Fibroblast of gingiva (primary cell): ENCODE results near the gene CTNNA1.
"Not testable (repeated sequence)": the region's sequence is repeated elsewhere in the genome, so short reads cannot be mapped to it uniquely, and the experiment has no call there.

Experiments used
- DNase-seq: peaks from one replicate; pipeline ENCODE4 v3.0.0-alpha.2; 2011; ENCODE audit warnings: low read depth

Gene CTNNA1

DNA sequence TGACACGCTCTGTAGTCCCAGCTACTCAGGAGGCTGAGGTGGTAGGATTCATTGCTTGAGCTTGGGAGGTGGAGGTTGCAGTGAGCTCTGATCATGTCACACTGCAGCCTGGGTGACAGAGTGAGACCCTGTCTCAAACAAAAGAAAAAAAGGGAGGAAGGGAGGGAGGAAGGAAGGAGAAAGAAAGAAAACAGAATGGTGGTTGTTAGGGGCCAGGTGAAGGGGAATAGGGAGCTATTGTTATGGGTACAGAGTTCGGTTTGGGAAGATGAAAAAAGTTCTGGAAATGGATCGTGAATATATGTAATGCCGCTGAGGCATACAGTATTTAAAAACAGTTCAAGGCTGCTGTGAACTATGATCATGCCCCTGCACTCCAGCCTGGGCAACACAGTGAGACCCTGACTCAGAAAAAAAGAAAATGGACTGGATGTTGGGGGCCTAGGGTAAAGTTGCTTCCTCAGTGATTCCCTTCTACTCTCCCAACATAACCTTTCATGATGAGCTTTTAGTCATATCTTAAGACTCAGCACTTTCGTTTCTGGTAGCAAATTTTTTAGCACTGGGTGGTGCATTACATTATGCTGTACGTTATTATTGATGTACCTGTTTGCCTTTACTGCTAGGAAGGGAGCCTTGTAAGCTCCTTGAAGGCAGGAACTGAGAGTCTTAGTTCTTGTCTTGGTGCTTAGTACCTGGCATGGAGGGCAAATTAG lies 4.0 kb downstream of the CTNNA1 start:
- no peak for DNase-seq

GRCh38 chr5:138760448-138761110 lies 7.4 kb downstream of the CTNNA1 start:
- DNase-seq, result no peak

DNA sequence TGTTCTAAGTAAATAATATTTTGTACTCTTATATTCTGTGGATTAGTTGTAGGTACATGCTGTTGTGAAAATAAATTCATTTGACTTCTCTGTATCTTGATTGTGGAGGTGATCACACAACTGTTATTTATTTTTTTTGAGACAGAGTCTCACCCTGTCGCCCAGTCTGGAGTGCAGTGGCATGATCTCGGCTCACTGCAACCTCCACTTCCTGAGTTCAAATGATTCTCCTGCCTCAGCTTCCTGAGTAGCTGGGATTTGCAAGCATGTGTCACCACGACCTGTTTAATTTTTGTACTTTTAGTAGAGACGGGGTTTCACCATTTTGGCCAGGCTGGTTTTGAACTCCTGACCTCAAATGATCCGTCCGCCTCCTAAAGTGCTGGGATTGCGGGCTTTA lies 7.9 kb downstream of the CTNNA1 start:
- DNase-seq, result not testable (repeated sequence)

GRCh38 chr5:138761670-138762069 lies 8.4 kb downstream of the CTNNA1 start:
- DNase-seq, result not testable (repeated sequence)

DNA sequence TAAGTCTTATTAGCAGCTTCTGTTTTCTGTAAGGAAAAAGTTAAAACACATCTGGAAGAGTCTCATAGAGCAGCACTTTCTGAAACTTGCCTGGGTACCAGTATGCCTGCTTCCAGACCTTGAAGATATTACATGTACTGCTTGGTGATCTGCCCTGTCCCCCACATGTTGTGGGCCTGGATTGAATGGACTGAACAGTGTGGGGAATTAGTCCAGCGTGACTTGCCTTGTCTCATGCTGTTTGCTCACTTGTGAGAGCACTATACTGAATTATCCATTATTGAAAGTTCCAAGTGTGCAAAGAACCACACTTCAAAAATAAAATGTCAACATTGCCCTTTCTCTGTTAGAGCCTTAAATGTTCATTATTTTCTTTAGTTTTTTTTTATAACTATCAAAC lies 8.9 kb downstream of the CTNNA1 start:
- no peak for DNase-seq

GRCh38 chr5:138763037-138763778 lies 10.0 kb downstream of the CTNNA1 start:
- DNase-seq, result no peak

DNA sequence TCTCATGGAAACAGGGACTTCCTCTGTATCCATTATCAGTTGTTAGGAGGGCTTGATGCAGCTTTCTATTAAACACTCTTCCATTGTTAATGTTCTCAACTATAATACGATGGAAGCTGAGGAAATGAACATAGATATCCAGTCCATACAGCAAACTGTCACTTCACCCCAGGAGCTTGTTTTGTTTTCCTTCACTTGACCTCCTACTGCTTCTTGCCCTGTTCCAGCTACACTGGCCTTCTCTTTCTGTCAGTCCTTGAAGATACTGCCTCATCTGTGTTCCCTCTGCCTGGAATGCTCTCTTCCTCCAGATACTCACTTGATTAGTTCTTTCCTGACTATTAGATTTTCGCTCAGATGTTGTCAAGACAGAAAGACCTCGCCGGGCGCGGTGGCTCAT lies 17.1 kb downstream of the CTNNA1 start:
- no peak for DNase-seq

DNA sequence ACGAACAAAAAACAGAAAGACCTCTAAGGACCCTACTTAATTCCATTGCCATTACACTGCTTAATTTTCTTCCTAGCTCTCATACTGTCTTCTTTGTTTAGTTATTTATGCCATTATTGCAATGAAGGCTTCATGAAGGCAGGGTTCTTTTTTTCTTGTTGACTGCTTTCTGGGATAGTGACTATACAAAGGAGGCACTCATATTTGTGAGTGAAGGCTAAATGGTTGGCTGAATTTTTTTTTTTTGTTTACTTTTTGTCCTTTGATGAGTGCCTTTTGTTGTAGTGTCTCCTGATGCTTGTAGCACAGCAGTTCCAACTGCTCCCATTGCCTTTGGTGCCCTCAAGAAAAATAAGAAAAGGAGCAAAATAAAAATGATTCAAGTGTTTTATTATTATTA lies 17.8 kb downstream of the CTNNA1 start:
- no peak for DNase-seq

DNA sequence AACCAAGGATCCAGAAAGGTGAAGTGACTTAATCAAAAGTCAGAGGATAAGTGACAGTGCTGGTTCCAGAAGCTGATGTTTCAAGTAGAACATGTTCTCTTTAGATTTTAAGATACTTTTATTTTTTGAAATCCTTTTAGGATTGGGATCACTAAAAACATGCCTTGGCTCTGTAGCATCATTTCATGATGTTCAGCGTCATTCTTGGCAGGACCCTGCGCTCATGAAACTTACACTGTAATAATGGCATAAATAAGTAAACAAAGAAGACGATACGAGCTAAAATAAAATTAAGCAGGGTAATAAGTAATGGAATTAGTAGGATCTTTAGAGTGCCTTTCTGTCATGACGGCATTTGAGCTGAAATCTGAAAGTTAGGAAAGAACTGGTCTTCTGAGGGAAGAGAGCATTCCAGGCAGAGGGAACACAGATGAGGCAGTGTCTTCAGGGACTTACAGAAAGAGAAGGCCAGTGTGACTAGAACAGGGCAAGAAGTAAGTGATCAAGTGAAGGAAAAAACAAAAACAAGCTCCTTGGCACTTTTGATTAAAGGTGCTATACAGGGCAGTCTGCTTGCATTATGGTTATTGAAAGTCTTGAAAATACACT lies 19.9 kb downstream of the CTNNA1 start:
- peak; percentile 52 for DNase-seq

DNA sequence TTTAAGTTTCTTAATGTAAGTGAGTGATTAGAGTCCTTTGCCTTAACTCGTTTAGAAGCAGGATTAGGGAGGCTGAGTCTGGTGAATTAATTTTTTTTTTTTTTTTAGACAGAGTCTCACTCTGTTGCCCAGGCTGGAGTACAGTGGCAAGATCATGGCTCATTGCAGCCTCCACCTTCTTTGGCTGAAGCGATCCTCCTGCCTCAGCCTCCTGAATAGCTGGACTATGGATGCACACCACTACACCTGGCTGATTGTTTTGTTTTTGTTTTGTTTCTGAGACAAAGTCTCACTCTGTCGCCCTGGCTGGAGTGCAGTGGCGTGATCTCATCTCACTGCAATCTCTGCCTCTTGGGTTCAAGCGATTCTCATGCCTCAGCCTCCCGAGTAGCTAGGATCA lies 20.4 kb downstream of the CTNNA1 start:
- DNase-seq, result not testable (repeated sequence)

DNA sequence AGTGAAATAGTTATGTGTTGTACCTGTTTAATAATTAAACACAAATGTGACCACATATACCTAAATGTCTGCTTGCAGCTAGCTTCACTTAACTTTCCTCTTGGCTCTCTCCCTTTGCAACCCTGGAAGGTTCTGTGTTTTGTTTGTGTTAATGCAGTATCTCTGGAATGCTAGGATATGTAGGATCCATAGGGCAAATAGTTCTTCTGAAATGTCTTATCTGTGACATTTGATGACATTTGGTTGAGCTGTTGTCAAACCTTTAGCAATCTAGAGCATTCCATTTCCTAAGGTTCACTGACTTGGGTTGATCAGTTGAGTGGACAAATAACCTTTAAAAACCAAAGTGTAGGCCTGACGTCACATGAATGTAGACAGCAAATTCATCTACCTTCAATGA lies 21.8 kb downstream of the CTNNA1 start:
- no peak for DNase-seq

DNA sequence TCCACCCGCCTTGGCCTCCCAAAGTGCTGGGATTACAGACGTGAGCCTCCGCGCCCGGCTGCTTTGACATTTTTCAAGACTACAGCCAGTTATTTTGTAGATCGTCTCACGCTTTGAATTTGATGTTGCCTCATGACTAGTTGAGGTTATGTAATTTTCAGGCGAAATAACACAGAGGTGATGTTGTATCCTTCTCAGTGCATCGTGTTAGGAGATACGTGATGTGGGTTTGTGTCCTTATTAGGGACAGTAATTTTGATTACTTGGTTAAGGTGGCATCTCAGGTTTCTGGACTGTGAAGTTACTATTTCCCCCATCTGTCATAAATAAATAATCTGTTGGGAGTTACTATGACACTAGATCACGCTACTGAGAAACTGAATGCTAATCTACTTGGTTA lies 25.0 kb downstream of the CTNNA1 start:
- DNase-seq, result no peak

GRCh38 chr5:138783976-138784375 lies 30.8 kb downstream of the CTNNA1 start:
- no peak for DNase-seq

DNA sequence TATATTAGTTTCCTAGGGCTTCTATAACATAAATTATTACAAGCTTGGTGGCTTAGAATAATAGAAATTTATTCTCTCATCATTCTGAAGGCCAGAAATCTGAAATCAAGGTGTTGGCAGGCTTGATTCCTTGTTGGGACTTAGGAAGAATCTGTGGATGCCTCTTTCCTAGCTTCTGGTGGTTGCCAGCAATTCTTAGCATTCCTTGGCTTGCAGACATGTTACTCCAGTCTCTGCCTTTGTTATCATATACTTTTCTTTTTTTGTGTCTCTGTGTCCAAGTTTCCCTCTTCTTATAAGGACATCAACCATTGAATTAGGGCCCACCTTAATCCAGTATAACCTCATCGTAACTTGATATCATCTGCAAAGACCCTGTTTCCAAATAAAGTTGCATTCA lies 31.4 kb downstream of the CTNNA1 start:
- peak; percentile 24 for DNase-seq

GRCh38 chr5:138789771-138790242 lies 36.6 kb downstream of the CTNNA1 start:
- DNase-seq, result peak; percentile 10

DNA sequence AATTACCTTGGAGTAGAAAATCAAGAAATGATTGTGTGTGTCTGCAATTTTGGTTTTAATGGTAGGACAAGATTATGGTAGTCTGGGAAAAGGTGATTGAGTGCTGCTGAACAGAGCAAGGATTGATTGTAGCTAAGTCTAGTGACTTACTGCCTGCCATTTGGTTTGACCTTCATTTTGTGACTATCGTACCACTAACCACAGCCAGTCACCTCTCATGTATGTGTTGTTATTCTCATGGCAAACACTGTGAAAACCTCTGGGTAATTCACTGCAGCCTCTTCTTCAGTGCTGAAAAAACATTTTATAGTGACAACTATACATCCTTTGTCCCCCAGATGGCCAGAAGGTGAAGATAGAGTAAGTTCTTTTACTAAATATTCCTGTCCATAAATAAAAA lies 37.5 kb downstream of the CTNNA1 start:
- DNase-seq, result no peak

DNA sequence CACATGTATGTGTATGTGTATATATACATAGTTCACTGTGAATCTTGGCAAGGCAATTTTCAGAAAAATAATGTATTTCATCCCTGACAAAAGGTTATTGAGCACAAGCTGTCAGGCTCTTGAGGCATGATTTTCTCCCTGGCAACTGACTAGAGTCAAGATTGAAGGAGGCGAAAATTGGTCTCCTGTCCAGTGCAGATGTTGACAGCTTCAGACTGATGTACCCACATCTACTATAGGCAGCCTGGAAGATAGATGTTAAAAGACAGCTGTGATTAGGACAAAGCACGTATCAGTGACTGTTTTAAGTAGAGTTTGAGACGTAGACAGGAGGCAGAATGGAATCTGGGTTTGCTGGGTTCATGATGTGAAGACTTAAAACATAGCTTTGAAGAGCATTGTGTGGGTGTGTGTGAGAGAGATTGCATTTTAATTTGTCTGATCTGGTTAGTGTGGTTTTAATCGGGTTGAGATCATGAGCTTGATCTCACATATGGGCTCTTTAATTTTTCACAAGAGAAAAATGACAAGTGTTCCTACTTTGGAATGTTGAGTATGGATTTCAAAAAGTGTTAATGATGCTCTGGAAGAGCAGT lies 39.1 kb downstream of the CTNNA1 start:
- no peak for DNase-seq

DNA sequence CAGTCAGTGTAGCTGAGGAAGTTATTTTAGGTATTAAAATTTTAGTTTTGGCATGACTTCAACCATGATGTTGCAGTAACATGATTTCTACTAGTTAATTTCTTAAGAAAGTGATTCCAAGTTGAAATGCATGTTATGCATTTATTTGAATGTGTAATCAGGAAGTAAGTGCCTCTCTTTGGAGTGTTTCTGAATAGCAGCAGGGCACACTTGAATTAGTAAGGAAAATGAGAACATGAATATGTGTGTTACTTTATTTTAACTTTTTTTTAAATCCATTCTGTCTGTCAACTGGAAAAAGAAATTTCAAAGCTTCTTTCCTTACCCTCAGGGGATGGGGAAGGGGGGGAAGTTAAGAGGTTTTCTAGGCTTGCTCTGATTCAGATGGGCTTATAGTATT lies 40.4 kb downstream of the CTNNA1 start:
- DNase-seq, result peak; percentile 55

DNA sequence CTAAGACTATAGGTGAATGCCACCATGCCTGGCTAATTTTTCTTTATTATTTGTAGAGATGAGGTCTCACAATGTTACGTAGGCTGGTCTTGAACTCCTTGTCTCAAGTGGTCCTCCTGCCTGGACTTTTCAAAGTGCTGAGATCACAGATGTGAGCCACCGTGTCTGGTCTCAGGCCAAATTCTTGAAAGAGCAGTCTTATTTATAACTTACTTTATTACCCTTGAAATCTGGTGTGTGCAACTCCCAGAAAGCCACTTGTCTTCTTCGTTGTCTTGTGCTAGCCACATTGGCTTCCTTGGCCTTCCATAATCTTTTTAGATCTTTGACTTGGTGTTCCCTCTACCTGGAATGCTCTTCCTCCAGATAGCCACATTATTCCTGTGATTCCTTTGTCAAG lies 50.1 kb downstream of the CTNNA1 start:
- no peak for DNase-seq

- DNase-seq, result no peak
These were observed 50.7 kb downstream of the CTNNA1 start for GRCh38 chr5:138803935-138804334.

DNA sequence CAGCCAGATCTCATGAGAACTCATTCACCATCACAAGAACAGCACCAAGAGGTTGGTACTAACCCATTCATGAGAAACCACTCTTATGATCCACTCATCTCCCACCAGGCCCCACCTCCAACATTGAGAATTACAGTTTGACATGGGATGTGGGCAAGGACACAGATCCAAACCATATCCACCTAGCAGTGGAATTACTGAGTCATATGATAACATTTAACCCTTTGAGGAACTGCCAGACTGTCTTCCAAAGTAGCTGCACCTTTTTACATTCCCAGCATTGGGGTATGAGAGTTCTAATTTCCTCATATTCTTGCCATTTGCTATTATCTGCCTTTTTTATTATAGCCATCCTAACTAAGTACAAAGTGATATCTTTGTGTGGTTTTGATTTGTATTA lies 51.9 kb downstream of the CTNNA1 start:
- DNase-seq, result no peak

- DNase-seq, result no peak
These were observed 54.0 kb downstream of the CTNNA1 start for GRCh38 chr5:138807182-138807581.
